Measurements from ENCODE around the gene CRYZL1. TPM values are rescaled to one million over a fixed set of nuclear protein-coding genes. Genes with fewer than 3 reads are reported as not detected.

CRYZL1 gene
- polyA plus RNA-seq, 6 donors from 2014 or later, result 28.5 to 44.4 (median 34.9) TPM

- no peak overlapping the region for H3K27ac Mint-ChIP-seq
- peak overlapping the region in 1 of 8 donors; percentile 29 for H3K4me3 Mint-ChIP-seq
- no peaks in the 10 kb centered on the region for H3K9me3 Mint-ChIP-seq
- peaks cover 8 to 15% (median 13%) of the 10 kb centered on the region in 3 donors for H3K27me3 Mint-ChIP-seq
- H3K4me1 Mint-ChIP-seq, result no peaks in the 10 kb centered on the region
- DNase-seq, result no peak
- no peak for ATAC-seq (ENCODE audit: low read depth in 2 of 2)
- no peaks in the 10 kb centered on the region for H3K36me3 Mint-ChIP-seq
Measured at GRCh38 chr21:33655588-33656221, 14.2 kb upstream of the CRYZL1 start.

- ATAC-seq (ENCODE audit: low read depth in 2 of 2), result no peak
- H3K9me3 Mint-ChIP-seq, result no peaks in the 10 kb centered on the region
Measured at GRCh38 chr21:33654412-33654811, 12.9 kb upstream of the CRYZL1 start.

GRCh38 chr21:33651965-33652680 lies 10.6 kb upstream of the CRYZL1 start:
- Mint-ChIP-seq H3K9me3 (no peaks in the 10 kb centered on the region), H3K27me3 (peaks cover 8 to 22% (median 10%) of the 10 kb centered on the region in 3 donors), H3K4me1 (no peaks in the 10 kb centered on the region), H3K27ac (no peak overlapping the region), H3K4me3 (no peak overlapping the region), H3K36me3 (no peaks in the 10 kb centered on the region)
- DNase-seq (no peak), ATAC-seq (ENCODE audit: low read depth in 2 of 2) (no peak)

More at GRCh38 chr21:33654412-33654811, 12.9 kb upstream of the CRYZL1 start:
- no peak for DNase-seq
- no peak overlapping the region for H3K27ac Mint-ChIP-seq
- no peaks in the 10 kb centered on the region for H3K36me3 Mint-ChIP-seq
- H3K27me3 Mint-ChIP-seq, result peaks cover 7 to 17% (median 8%) of the 10 kb centered on the region in 3 donors
- no peaks in the 10 kb centered on the region for H3K4me1 Mint-ChIP-seq
- no peak overlapping the region for H3K4me3 Mint-ChIP-seq

- Mint-ChIP-seq H3K27ac (peak overlapping the region in 1 of 6 donors; percentile 1), H3K9me3 (no peaks in the 10 kb centered on the region), H3K36me3 (no peaks in the 10 kb centered on the region), H3K4me3 (no peak overlapping the region), H3K27me3 (peaks cover 8 to 22% (median 10%) of the 10 kb centered on the region in 3 donors), H3K4me1 (no peaks in the 10 kb centered on the region)
- ATAC-seq (ENCODE audit: low read depth in 2 of 2), result no peak
- no peak for DNase-seq
Measured at GRCh38 chr21:33650929-33651509, 9.5 kb upstream of the CRYZL1 start.

- Mint-ChIP-seq H3K9me3 (no peaks in the 10 kb centered on the region), H3K27ac (peak overlapping the region in 2 of 6 donors; percentile 23 to 38), H3K4me1 (no peaks in the 10 kb centered on the region), H3K27me3 (peaks cover 10 to 22% (median 13%) of the 10 kb centered on the region in 3 donors), H3K36me3 (no peaks in the 10 kb centered on the region), H3K4me3 (no peak overlapping the region)
- no peak for DNase-seq
- ATAC-seq (ENCODE audit: low read depth in 2 of 2), result no peak
Measured at GRCh38 chr21:33650230-33650629, 8.7 kb upstream of the CRYZL1 start.

GRCh38 chr21:33648555-33648954 lies 7.0 kb upstream of the CRYZL1 start:
- Mint-ChIP-seq H3K27me3 (peaks cover 22 to 26% (median 24%) of the 10 kb centered on the region in 3 donors), H3K4me1 (peaks cover 3% of the 10 kb centered on the region in 3 donors), H3K36me3 (no peaks in the 10 kb centered on the region), H3K4me3 (no peak overlapping the region), H3K27ac (no peak overlapping the region), H3K9me3 (no peaks in the 10 kb centered on the region)
- ATAC-seq (ENCODE audit: low read depth in 2 of 2), result no peak
- no peak for DNase-seq

- Mint-ChIP-seq H3K27ac (no peak overlapping the region), H3K9me3 (no peaks in the 10 kb centered on the region), H3K36me3 (no peaks in the 10 kb centered on the region), H3K27me3 (peaks cover 26 to 31% (median 28%) of the 10 kb centered on the region in 3 donors), H3K4me1 (peaks cover 5 to 7% (median 7%) of the 10 kb centered on the region in 3 donors), H3K4me3 (no peak overlapping the region)
- DNase-seq, result no peak
- no peak for ATAC-seq (ENCODE audit: low read depth in 2 of 2)
Measured at GRCh38 chr21:33647587-33647986, 6.0 kb upstream of the CRYZL1 start.

GRCh38 chr21:33645730-33646129 lies 4.2 kb upstream of the CRYZL1 start:
- H3K36me3 Mint-ChIP-seq, result no peaks in the 10 kb centered on the region
- H3K4me3 Mint-ChIP-seq, result no peak overlapping the region
- peaks cover 14 to 17% (median 16%) of the 10 kb centered on the region in 3 donors for H3K4me1 Mint-ChIP-seq
- peaks cover 26 to 31% (median 28%) of the 10 kb centered on the region in 3 donors for H3K27me3 Mint-ChIP-seq
- no peak overlapping the region for H3K27ac Mint-ChIP-seq
- ATAC-seq (ENCODE audit: low read depth in 2 of 2), result no peak
- H3K9me3 Mint-ChIP-seq, result no peaks in the 10 kb centered on the region
- no peak for DNase-seq

GRCh38 chr21:33644383-33645074 lies 3.0 kb upstream of the CRYZL1 start:
- Mint-ChIP-seq H3K36me3 (no peaks in the 10 kb centered on the region), H3K27me3 (peaks cover 23 to 31% (median 28%) of the 10 kb centered on the region in 3 donors), H3K4me3 (peak overlapping the region in 3 of 8 donors; percentile 55 to 94 (median 84)), H3K27ac (peak overlapping the region in 1 of 6 donors; percentile 44), H3K4me1 (peaks cover 14 to 18% (median 16%) of the 10 kb centered on the region in 3 donors), H3K9me3 (no peaks in the 10 kb centered on the region)
- DNase-seq (no peak), ATAC-seq (ENCODE audit: low read depth in 2 of 2) (no peak)

- Mint-ChIP-seq H3K36me3 (no peaks in the 10 kb centered on the region), H3K27ac (peak overlapping the region in 1 of 6 donors; percentile 61), H3K27me3 (peaks cover 19 to 29% (median 26%) of the 10 kb centered on the region in 3 donors), H3K4me1 (peaks cover 14 to 18% (median 16%) of the 10 kb centered on the region in 3 donors), H3K9me3 (no peaks in the 10 kb centered on the region), H3K4me3 (peak overlapping the region; percentile 81 to 94 (median 90))
- no peak for ATAC-seq (ENCODE audit: low read depth in 2 of 2)
- DNase-seq, result no peak
Measured at GRCh38 chr21:33643658-33644311, 2.2 kb upstream of the CRYZL1 start.

- Mint-ChIP-seq H3K4me3 (peak overlapping the region; percentile 81 to 94 (median 90)), H3K27me3 (peaks cover 13 to 23% (median 20%) of the 10 kb centered on the region in 3 donors), H3K9me3 (no peaks in the 10 kb centered on the region), H3K36me3 (no peaks in the 10 kb centered on the region), H3K27ac (peak overlapping the region in 1 of 6 donors; percentile 61), H3K4me1 (peaks cover 14 to 18% (median 16%) of the 10 kb centered on the region in 3 donors)
- DNase-seq, result peak; percentile 14
- no peak for ATAC-seq (ENCODE audit: low read depth in 2 of 2)
Measured at GRCh38 chr21:33642896-33643657, 1.5 kb upstream of the CRYZL1 start.
